H9 (cell line): ENCODE data around the gene LLCFC1. TPM values are rescaled to one million over a fixed set of nuclear protein-coding genes. Genes with fewer than 3 reads are reported as not detected.

ENCODE experiments used
- DNase-seq: peaks from one replicate; pipeline ENCODE4 v3.0.0-alpha.2; 2017
- H2AFZ ChIP-seq: one replicate; pipeline ENCODE4 v1.6.1; 2013; ENCODE audit warnings: mild to moderate bottlenecking, low read length, control low read depth, moderate library complexity
- H2AK5ac ChIP-seq: 2 replicates; pipeline ENCODE4 v1.6.1; 2013; ENCODE audit warnings: low read length, control low read depth, mixed read lengths; ENCODE audit not compliant: insufficient read length
- H2BK120ac ChIP-seq: one replicate; pipeline ENCODE4 v1.6.1; 2013; ENCODE audit warnings: low read depth, mild to moderate bottlenecking, low read length, control low read depth, inconsistent platforms; ENCODE audit not compliant: poor library complexity, severe bottlenecking
- H2BK12ac ChIP-seq: 2 replicates; pipeline ENCODE4 v1.6.1; 2013; ENCODE audit warnings: low read length, control low read depth, mixed read lengths, low read depth; ENCODE audit not compliant: insufficient read length
- H2BK15ac ChIP-seq: 2 replicates; pipeline ENCODE4 v1.6.1; 2013; ENCODE audit warnings: low read depth, low read length, control low read depth
- H2BK20ac ChIP-seq: one replicate; pipeline ENCODE4 v1.6.1; 2013; ENCODE audit warnings: low read depth, mild to moderate bottlenecking, low read length, control low read depth, inconsistent platforms; ENCODE audit not compliant: poor library complexity, severe bottlenecking
- H2BK5ac ChIP-seq: 2 replicates; pipeline ENCODE4 v1.6.1; 2013; ENCODE audit warnings: low read length, control low read depth, mixed read lengths; ENCODE audit not compliant: insufficient read length
- H3K14ac ChIP-seq: 2 replicates; pipeline ENCODE4 v1.6.1; 2013; ENCODE audit warnings: low read length, control low read depth; ENCODE audit not compliant: insufficient read depth
- H3K18ac ChIP-seq: 2 replicates; pipeline ENCODE4 v1.6.1; 2013; ENCODE audit warnings: low read depth, mild to moderate bottlenecking, mixed read lengths, low read length, control low read depth; ENCODE audit not compliant: insufficient read length
- H3K23ac ChIP-seq: 2 replicates; pipeline ENCODE4 v1.6.1; 2013; ENCODE audit warnings: low read length, control low read depth, mixed read lengths, low read depth; ENCODE audit not compliant: insufficient read length
- H3K23me2 ChIP-seq: 2 replicates; pipeline ENCODE4 v1.6.1; 2013; ENCODE audit warnings: low read depth, mild to moderate bottlenecking, mixed read lengths, low read length, control low read depth; ENCODE audit not compliant: insufficient read length, poor library complexity, severe bottlenecking
- H3K27ac ChIP-seq: 2 replicates; pipeline ENCODE4 v1.5.1; 2013; ENCODE audit warnings: low read length, control low read depth, mixed read lengths, low read depth; ENCODE audit not compliant: insufficient read length
- H3K27me3 ChIP-seq: 2 replicates; pipeline ENCODE4 v1.6.1; 2013; ENCODE audit warnings: low read length, control low read depth, inconsistent platforms; ENCODE audit not compliant: insufficient read depth
- H3K4ac ChIP-seq: 2 replicates; pipeline ENCODE4 v1.6.1; 2013; ENCODE audit warnings: low read depth, mild to moderate bottlenecking, control low read depth, inconsistent platforms, low read length, moderate library complexity
- H3K4me1 ChIP-seq: 2 replicates; pipeline ENCODE4 v1.6.1; 2013; ENCODE audit warnings: low read length, control low read depth, inconsistent platforms; ENCODE audit not compliant: insufficient read depth
- H3K4me2 ChIP-seq: 2 replicates; pipeline ENCODE4 v1.6.1; 2013; ENCODE audit warnings: low read length, control low read depth, mixed read lengths; ENCODE audit not compliant: insufficient read length, insufficient read depth
- H3K56ac ChIP-seq: 2 replicates; pipeline ENCODE4 v1.6.1; 2013; ENCODE audit warnings: low read depth, mild to moderate bottlenecking, mixed read lengths, low read length, control low read depth; ENCODE audit not compliant: insufficient read length
- H3K79me1 ChIP-seq: 2 replicates; pipeline ENCODE4 v1.6.1; 2013; ENCODE audit warnings: low read depth, mild to moderate bottlenecking, moderate library complexity, low read length, control low read depth, inconsistent platforms; ENCODE audit not compliant: insufficient read depth, poor library complexity, severe bottlenecking
- H3K79me2 ChIP-seq: 2 replicates; pipeline ENCODE4 v1.6.1; 2013; ENCODE audit warnings: low read length, control low read depth, inconsistent platforms; ENCODE audit not compliant: insufficient read depth
- H3K9ac ChIP-seq: 2 replicates; pipeline ENCODE4 v1.6.1; 2013; ENCODE audit warnings: low read length, control low read depth, mixed read lengths; ENCODE audit not compliant: insufficient read length; ENCODE audit errors: extremely low read depth
- H3K9me3 ChIP-seq: one replicate; pipeline ENCODE4 v1.6.1; 2013; ENCODE audit warnings: low read depth, low read length, inconsistent platforms; ENCODE audit not compliant: control insufficient read depth
- H3T11ph ChIP-seq: one replicate; pipeline ENCODE4 v1.6.1; 2013; ENCODE audit warnings: mild to moderate bottlenecking, low read length, control low read depth, inconsistent platforms
- H4K20me1 ChIP-seq: one replicate; pipeline ENCODE4 v1.6.1; 2013; ENCODE audit not compliant: control insufficient read depth, insufficient read length, insufficient read depth
- H4K5ac ChIP-seq: 2 replicates; pipeline ENCODE4 v1.6.1; 2013; ENCODE audit warnings: low read depth, mild to moderate bottlenecking, mixed read lengths, low read length, control low read depth; ENCODE audit not compliant: insufficient read length
- H4K8ac ChIP-seq: replicated peaks from 2 replicates; pipeline ENCODE4 v1.6.1; 2013; ENCODE audit warnings: low read length, control low read depth, mixed read lengths, low read depth; ENCODE audit not compliant: insufficient read length
- H4K91ac ChIP-seq: 2 replicates; pipeline ENCODE4 v1.6.1; 2013; ENCODE audit warnings: low read depth, mild to moderate bottlenecking, moderate library complexity, mixed read lengths, low read length, control low read depth; ENCODE audit not compliant: insufficient read length
- H3K27ac Mint-ChIP-seq, 3 experiments: 2 replicates in 2 of 3; 3 replicates in 1 of 3; pipeline ENCODE4 v1.8.0; 2020 to 2021; ENCODE audit warnings: mixed read lengths in 3 of 3, mild to moderate bottlenecking in 1 of 3, moderate library complexity in 1 of 3
- H3K27me3 Mint-ChIP-seq: 2 replicates; pipeline ENCODE4 v1.8.0; 2021; ENCODE audit warnings: low read depth, mild to moderate bottlenecking, moderate library complexity, mixed read lengths
- H3K36me3 Mint-ChIP-seq, 3 experiments: 2 replicates in 2 of 3; 3 replicates in 1 of 3; pipeline ENCODE4 v1.8.0; 2020 to 2021; ENCODE audit warnings: low read depth in 3 of 3, mixed read lengths in 3 of 3; ENCODE audit not compliant: insufficient read depth in 1 of 3
- H3K4me1 Mint-ChIP-seq, 2 experiments: 2 replicates each; pipeline ENCODE4 v1.8.0; 2020; ENCODE audit warnings: mixed read lengths in 2 of 2
- H3K4me3 Mint-ChIP-seq, 2 experiments: 2 replicates in 1 of 2; 3 replicates in 1 of 2; pipeline ENCODE4 v1.8.0; 2020 to 2021; ENCODE audit warnings: mild to moderate bottlenecking in 2 of 2, mixed read lengths in 2 of 2, moderate library complexity in 1 of 2
- H3K9me3 Mint-ChIP-seq, 2 experiments: 2 replicates in 1 of 2; 3 replicates in 1 of 2; pipeline ENCODE4 v1.8.0; 2020; ENCODE audit warnings: mild to moderate bottlenecking in 2 of 2, mixed read lengths in 2 of 2, moderate library complexity in 1 of 2
- CTCF ChIP-seq: fragments of 200-600 bp; sonication (generic); conservative IDR thresholded peaks from 3 replicates; pipeline ENCODE4 v1.8.0; 2021; ENCODE audit warnings: antibody characterized with exemption, mild to moderate bottlenecking
- WGBS: extraction: QIAGEN DNeasy Blood & Tissue Kit; methylation state at CpG from one replicate; pipeline ENCODE4 v1.1.7; 2013; ENCODE audit warnings: missing lambda C conversion rate, low lambda C conversion rate, mixed read lengths; ENCODE audit not compliant: insufficient read length; ENCODE audit errors: extremely low coverage; 5-methylcytosine and 5-hydroxymethylcytosine counted together
- total RNA-seq: library from RNA; stranded (reverse); gene quantifications from 2 replicates; pipeline ENCODE4 v1.2.1, GENCODE V29; 2021

Gene LLCFC1
- total RNA-seq, 1 experiment from 2014 or later = not detected

GRCh38 chr7:142901426-142902259 lies 37.6 kb upstream of the LLCFC1 start:
- Mint-ChIP-seq H3K36me3 (peaks cover 3 to 22% (median 7%) of the 10 kb centered on the region in 3 experiments; a peak in 5 of 7 replicates), H3K4me1 (peaks cover 22 to 28% of the 10 kb centered on the region in 2 experiments), H3K4me3 (no peak overlapping the region), H3K27me3 (peaks cover 12% of the 10 kb centered on the region), H3K9me3 (peaks cover 24 to 31% of the 10 kb centered on the region in 2 experiments), H3K27ac (no peak overlapping the region)
- H4K91ac ChIP-seq = no peak overlapping the region
- H3K27me3 ChIP-seq = no peaks in the 10 kb centered on the region
- no peaks in the 10 kb centered on the region for H3K23me2 ChIP-seq
- no peaks in the 10 kb centered on the region for H3K79me1 ChIP-seq
- H2BK120ac ChIP-seq = no peak overlapping the region
- no peak overlapping the region for H3K4me2 ChIP-seq
- no peaks in the 10 kb centered on the region for H4K20me1 ChIP-seq
- WGBS = no CpG with 5 or more reads among the region's 15 CpGs
- H3T11ph ChIP-seq = no peak overlapping the region
- no peak overlapping the region for H2AFZ ChIP-seq
- no peak for DNase-seq
- TF ChIP-seq CTCF = no peak
- no peak overlapping the region for H3K14ac ChIP-seq
- no peak overlapping the region for H2BK5ac ChIP-seq
- H3K4ac ChIP-seq = no peak overlapping the region
- no peak overlapping the region for H2BK12ac ChIP-seq
- H3K9ac ChIP-seq = no peak overlapping the region
- no peaks in the 10 kb centered on the region for H3K79me2 ChIP-seq
- H4K5ac ChIP-seq = no peak overlapping the region
- no peak overlapping the region for H4K8ac ChIP-seq
- no peak overlapping the region for H3K18ac ChIP-seq
- H3K9me3 ChIP-seq = peaks cover 11% of the 10 kb centered on the region
- H3K27ac ChIP-seq = no peak overlapping the region
- H2AK5ac ChIP-seq = no peak overlapping the region
- no peak overlapping the region for H3K23ac ChIP-seq
- H3K4me1 ChIP-seq = no peaks in the 10 kb centered on the region; the same call in 1 of the 2 replicates
- no peak overlapping the region for H3K56ac ChIP-seq
- no peak overlapping the region for H2BK15ac ChIP-seq
- H2BK20ac ChIP-seq = no peak overlapping the region
